Activated CD4-positive, alpha-beta T cell treated with anti-CD3 and anti-CD28 coated beads, Interleukin-2, Interleukin-4, amounts not matched to agents 100 ng/mL and 50 ng/mL, durations not matched to agents 16 hours and 8 hours (primary cell): Measurements from ENCODE around the gene FCN1.

Source experiments
- DNase-seq: peaks from one replicate; pipeline ENCODE4 v3.0.0-alpha.2; 2020; ENCODE audit warnings: low spot score

The FCN1 gene

GRCh38 chr9:134913713-134914500, 3.8 kb downstream of the FCN1 start:
- no peak for DNase-seq

GRCh38 chr9:134913041-134913712, 4.5 kb downstream of the FCN1 start:
- no peak for DNase-seq

- no peak for DNase-seq
Measured at GRCh38 chr9:134912126-134912840, 5.4 kb downstream of the FCN1 start.

GRCh38 chr9:134909511-134910481, 7.9 kb downstream of the FCN1 start:
- no peak for DNase-seq

GRCh38 chr9:134908524-134909309, 9.0 kb downstream of the FCN1 start:
- DNase-seq = no peak

GRCh38 chr9:134902936-134903335, 14.8 kb downstream of the FCN1 start:
- no peak for DNase-seq

- DNase-seq = no peak
Measured at GRCh38 chr9:134899818-134900217, 17.9 kb downstream of the FCN1 start.

GRCh38 chr9:134899168-134899567, 18.5 kb downstream of the FCN1 start:
- DNase-seq = no peak

- DNase-seq = no peak
Measured at GRCh38 chr9:134898319-134898718, 19.4 kb downstream of the FCN1 start.

GRCh38 chr9:134897584-134898170, 20.0 kb downstream of the FCN1 start:
- no peak for DNase-seq

- no peak for DNase-seq
Measured at GRCh38 chr9:134896834-134897583, 20.7 kb downstream of the FCN1 start.

GRCh38 chr9:134895908-134896833, 21.5 kb downstream of the FCN1 start:
- no peak for DNase-seq

GRCh38 chr9:134895567-134895907, 22.2 kb downstream of the FCN1 start:
- DNase-seq = no peak

GRCh38 chr9:134895097-134895496, 22.6 kb downstream of the FCN1 start:
- no peak for DNase-seq

- DNase-seq = no peak
Measured at GRCh38 chr9:134894136-134894860, 23.4 kb downstream of the FCN1 start.

- no peak for DNase-seq
Measured at GRCh38 chr9:134892820-134893420, 24.8 kb downstream of the FCN1 start.

- no peak for DNase-seq
Measured at GRCh38 chr9:134892221-134892620, 25.5 kb downstream of the FCN1 start.

GRCh38 chr9:134891713-134892112, 26.0 kb downstream of the FCN1 start:
- no peak for DNase-seq
